NCI-H2196 treated with DMSO at 0.1 percent for 48 hours (cell line): ENCODE results near the gene KLHL18.
"Not testable (repeated sequence)": the region's sequence is repeated elsewhere in the genome, so short reads cannot be mapped to it uniquely, and the experiment has no call there.

ENCODE experiments used
- DNase-seq: peaks from one replicate; lab custom pipeline; 2025; ENCODE audit not compliant: unreplicated experiment; lab: John Stamatoyannopoulos, UW

KLHL18 gene

DNA sequence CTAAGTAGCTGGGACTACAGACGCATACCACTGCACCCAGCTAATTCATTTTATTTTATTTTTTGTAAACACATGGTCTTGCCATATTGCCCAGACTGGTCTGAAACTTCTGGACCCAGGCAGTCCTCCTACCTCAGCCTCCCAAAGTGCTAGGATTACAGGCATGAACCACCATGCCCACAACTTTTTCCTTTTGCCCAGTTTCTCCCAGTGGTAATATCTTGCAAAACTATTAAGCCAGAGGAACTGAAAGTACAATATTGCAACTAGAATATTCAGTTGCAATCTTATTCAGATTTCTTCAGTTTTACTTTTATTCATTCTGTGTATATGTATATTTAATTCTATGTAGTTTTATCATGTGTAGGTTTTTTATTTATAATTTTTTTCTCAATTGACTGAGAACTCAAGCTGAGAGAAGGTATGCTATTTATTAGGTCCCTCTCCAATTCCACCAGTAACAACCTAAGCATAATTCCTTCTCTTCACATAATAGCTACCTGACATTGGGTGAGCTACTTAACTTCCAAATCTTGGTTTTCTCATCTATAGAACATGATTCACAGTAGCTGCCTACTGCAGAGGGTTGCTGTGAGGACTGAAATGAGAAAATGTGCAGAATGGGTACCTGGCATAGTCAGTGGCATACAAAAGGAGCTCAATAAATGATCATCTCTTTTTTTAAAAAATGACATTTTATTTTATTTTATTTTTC is 30.8 kb downstream of the KLHL18 start:
- DNase-seq: no peak

DNA sequence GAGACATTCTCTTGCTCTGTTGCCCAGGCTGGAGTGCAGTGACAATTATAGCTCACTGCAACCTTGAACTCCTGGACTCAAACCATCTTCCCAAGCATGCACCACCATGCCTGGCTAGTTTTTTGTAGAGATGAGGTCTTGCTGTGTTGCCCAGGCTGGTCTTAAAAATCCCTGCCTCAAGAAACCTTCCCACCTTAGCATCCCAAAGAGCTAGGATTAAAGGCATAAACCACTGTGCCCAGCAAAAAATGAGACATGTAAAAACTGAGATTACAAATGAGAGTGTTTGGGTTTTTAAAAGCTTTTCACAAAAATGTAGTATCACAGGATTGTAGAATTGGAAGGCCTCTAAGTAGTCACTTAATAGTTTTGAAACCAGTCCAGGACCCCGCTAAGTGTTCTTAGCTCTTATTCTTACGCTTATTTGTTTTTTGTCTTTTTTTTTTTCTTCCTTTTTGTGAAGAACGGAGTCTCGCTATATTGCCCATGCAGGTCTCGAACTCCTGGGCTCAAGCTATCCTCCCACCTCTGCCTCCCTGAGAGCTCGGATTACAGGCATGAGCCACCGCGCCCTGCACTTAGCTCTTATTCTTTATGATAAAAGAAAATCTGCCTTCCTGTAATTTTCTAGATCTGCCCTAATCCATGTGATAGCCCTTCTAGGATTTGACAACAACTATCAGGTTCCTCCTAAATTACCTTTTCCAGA is 31.5 kb downstream of the KLHL18 start:
- no peak for DNase-seq

DNA sequence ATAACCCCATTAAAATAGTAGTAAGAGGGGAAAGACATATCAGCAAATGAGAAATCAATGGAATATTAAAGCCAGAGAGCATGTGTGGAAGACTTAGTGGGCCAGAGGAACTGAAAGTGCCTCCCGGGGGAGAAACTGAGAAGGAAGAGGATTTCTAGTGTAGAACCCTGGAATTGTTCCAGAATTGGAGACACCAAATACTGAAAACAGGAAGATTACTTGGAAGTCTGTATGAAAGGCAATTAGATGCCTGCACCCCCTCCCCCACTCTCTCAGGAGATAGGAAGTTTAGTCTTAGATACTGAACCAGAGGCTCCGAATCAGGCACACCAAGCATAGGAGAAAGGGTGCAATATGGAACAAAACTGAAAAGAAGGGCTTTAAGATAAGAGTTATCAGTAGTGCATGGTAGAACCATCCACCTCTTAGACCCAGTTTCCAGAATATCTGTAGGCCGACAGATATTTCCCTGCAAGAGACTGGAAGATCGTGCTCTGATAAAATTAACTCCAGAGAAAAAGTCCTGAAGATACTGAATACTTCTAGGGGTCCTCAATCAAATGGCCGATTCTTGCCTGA is 32.4 kb downstream of the KLHL18 start:
- DNase-seq: no peak

DNA sequence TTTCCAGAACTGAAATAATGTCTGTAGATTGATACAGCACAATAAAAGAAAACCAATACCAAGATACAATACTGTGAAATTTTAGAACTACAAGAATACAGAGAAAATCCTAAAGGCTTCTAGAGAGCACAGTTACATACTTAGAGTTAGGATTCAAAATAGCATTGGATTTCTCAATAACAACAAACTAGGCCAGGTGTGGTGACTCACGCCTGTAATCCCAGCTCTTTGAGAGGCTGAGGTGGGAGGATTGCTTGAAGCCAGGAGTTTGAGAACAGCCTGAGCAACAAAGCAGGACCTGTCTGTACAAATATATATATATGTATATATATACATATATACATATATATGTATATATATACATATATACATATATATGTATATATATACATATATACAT is 33.4 kb downstream of the KLHL18 start:
- not testable (repeated sequence) for DNase-seq

DNA sequence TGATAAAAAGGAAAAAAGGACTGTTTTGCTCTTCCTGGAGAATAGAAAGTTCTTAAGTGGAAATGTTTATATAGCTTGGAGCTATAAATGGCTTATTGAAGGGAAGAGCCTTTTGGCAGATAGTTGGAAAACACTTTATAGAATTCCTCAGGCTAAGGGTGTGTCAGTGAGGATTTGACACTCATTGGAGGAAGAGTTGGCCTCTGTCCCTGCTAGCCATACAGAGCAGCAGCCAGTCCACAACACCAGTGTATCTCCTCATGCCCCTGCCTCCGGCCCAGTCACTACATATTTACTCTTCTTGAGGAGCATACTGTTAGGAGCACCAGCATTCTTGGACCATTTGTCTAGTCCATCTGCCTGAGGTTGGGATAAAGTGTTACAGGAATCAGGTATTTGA is 36.2 kb downstream of the KLHL18 start:
- no peak for DNase-seq

DNA sequence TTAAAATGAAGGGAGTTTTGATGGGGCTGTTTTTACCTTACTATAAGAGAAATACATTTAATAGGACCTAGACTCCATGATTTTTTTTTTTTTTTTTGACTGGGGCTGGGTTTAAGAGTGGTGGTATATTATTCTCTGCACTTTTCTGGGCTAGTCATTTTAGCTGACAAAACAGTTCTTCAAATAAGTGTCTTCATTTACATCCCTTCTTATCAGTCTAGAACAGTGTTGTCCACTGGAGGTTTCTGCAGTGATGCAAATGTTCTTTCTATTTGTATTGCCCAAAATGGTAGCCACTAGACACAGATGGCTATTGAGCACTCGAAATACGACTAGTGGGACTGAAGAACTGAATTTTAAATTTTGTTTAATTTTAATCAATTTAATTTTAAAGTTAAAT is 37.2 kb downstream of the KLHL18 start:
- no peak for DNase-seq

DNA sequence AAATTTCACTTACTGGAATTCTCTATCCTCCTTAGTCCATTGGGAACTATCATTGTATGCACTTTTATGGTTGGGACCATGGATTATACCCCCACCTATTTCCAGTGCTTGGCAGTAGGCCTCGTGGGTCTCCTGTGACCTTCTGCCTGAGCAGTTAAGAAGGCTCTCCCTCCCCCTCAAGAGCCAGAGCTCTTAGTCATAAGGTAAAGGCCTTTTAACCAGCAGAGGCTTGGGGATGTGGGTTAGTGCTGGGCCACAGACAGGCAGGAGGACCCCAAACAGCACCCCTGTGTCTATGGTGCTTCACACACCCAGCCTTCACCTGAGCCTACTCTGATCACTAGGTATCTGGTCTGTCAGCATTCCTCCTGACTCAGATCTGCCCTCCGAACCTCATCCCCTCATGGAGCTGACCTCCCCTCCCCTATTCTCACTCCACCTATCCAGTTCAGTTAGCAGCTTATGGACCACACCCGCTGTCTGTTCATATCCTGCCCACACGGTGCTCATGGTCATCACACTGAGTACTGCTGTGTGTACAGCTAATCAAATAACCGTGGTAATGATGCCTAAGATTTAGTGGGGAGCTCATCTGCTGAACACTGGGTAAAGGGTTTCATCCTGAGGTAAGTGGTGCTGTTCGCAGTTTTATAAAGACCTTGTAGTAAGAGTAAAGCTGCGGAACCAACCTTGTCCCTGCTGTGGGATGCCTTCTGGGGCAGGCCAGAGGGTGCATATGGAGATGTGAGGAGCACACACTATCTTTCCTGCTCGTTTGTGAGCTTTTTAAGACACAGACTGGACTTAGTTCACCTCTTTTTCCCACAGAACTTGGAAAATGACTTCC is 40.9 kb downstream of the KLHL18 start:
- DNase-seq: no peak

DNA sequence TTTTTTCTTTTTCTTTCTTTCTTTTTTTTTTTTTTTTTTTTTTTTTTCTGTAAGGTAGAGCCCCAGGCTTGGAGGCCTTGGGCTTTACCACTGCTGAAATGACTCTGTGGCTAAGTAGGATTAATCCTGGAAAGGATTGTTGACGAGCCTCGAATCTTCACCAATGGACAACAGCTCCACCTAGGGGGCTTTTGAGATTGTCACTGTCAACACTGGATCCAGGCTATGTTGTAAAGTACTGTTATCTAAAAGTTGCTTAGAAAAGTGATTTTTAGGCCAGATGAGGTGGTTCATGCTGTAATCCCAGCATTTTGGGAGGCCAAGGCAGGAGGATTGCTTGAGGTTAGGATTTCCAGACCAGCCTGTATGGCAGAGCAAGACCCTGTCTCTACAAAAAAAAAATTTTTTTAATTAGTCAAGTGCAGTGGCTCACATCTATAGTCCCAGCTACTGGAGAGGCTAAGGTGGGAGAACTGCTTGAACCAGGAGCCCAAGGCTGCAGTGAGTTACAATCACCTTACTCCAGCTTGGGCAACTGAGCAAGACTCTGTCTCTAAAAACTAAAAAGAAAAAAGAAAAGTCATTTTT is 41.6 kb downstream of the KLHL18 start:
- no peak for DNase-seq

DNA sequence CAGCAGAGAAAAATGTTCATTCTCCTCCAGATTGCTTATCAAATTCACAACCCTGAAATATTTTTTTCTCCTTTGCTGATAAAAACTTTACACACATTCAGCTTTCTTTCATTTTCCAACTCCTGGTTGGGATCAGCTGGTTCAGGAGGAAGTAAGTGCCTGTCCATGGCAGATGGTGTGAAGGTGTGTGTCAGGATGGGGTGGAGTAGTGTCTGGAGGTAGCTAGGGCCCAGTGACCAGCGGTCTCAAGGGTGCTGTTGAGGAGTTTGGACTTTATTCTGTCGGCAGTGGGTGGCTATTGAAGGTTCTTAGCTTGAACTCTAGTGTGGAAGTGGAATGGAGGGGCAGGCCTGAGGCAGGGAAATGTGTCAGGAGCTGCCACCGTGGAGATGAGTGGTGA is 51.2 kb downstream of the KLHL18 start:
- DNase-seq: no peak

DNA sequence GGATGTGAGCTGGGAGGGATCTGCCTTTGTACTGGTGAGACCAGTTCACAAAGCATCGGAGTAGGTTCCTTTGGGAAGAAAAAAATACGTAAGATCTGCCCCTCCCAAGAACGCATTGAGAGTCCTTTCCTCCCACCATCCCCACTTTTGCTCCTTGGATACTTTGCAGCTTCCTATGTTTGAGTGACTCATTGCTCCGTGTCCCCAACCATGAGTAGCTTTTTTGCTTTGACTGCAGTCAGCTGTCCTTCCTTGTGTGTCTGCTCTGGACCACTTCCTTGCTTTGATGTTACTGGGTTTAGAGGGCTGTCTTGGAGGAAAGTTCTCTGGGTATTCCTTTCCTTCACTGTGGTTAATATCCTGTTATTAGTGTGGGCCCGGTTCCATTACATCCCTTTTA is 54.9 kb downstream of the KLHL18 start:
- no peak for DNase-seq

DNA sequence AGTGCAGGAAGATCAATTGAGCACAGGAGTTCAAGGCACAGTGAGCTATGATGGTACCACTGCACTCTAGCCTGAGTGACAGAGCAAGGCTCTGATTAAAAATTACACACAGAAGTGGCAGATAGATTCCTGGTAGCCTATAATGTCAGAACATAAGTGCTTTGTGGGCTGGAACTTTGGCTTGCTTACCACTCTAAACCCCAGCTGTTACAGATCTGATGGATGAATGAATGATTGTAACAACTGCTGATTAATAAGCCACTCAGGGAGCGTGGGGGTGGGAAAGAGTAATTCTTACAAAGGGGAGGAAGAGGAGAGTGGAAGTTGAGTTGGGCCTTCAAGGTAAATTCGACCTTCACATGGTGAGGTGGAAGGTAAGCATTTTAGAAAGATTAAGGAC is 57.2 kb downstream of the KLHL18 start:
- no peak for DNase-seq

DNA sequence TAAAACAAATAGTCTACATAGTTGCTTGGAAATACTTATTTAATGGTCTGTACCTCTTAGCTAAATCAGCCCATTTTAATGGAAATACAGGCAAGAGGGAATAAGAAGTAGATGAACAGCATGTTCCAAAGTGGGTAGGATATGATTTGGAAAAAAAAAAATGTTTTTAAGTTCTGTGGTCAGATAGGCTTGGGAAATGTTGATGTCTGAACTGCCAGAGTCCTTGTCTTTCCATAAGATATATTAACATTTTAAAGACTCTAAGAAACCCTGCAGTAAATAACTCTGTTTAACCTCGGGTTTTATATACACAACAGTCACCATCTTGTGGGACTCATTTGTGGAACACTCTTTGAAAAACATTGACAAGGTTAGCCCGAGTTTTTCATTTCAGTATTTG is 58.1 kb downstream of the KLHL18 start:
- no peak for DNase-seq

DNA sequence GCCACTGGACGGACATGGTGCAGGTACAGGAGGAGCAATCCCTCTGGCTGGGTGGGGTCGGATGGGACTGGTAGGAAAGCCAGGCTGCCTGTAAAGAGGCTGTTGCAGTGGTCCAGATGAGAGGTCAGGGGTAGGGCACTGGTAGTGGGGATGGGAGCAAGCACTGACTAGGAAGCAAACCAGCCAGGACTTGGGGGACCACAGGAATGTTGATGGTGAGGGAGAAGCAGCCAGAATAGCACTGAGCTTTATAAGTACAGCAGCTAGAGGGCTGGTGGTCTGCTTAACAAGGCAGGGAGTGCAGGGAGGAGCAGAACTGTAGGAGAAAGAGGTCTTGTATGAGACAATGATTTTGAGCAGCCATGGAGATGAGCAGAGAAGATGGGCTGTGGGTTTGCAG is 59.4 kb downstream of the KLHL18 start:
- no peak for DNase-seq

DNA sequence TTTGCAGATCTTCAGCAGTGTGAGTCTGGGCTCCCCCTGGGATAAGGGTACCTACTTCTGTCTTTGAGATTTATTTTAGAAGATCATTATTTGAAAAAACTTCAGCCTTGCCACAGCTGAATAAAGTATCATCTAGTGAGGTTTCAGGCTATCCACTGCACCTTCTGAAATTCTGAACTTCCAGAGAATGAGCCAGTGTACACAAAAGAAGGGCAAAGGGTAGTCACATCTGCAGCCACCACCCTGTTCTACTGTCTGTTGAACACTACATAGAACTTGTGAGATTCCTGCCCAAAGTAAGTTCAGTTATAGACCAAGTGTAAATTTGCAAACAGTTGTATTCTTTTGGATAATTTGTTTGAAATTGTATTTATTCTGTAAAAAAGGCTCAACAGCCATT is 60.1 kb downstream of the KLHL18 start:
- DNase-seq: no peak

DNA sequence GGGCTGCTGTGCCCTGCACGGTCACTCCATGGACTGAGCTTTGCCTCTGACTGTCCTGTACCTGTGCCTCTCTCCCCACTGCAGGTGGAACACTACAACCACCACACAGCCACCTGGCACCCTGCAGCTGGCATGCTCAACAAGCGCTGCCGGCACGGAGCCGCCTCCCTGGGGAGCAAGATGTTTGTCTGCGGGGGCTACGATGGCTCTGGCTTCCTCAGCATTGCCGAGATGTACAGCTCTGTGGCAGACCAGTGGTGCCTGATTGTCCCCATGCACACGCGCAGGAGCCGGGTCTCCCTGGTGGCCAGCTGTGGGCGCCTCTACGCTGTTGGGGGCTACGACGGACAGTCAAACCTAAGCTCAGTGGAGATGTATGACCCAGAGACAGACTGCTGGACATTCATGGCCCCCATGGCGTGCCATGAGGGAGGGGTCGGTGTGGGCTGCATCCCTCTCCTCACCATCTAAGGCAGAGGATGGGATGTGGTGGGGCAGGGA is 60.8 kb downstream of the KLHL18 start:
- no peak for DNase-seq

DNA sequence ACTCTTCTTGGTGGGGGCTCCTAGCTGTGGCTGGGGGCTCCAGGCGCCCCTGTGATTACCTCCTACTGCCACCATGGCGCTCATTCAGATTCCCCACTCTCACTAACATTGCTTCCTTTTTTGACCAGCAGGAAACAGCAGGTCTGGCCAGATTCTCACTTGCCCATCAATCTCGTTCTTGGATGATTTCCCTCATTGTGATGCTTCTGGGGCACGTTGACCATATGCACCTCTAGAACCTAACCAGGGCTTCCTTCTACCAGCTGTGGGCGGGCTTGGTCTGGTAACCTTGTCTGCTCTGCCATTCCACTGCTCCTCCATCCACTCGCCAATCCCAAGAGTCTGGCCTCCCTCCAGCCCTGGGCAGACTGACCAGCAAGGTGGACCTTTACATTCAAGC is 62.2 kb downstream of the KLHL18 start:
- no peak for DNase-seq

DNA sequence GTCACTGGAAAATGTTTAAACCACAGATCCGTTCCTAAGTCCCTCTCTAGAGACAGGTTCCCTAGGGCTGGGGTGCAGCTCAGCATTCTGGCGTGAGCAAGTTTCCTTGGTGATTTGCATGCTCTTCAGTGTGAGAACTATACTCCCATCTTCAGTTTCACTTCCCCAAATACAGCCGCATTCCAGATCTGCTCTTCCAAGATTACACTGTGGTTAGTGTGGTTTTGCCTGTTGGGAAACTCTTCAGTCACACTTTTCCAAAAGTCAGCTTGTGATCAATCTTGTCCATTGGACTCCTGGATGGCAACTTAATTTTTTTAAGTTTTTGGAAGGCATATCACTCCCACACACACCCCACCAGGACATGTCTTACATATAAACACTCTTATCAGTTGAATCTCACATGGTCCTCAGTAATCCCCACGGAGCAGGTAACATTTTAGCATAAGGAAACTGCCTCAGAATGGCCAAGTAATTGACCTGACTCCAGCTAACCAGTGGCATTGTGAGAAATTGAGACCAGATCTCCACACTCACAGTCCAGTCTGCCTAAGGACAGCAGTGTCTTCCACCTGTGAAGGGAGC is 64.6 kb downstream of the KLHL18 start:
- no peak for DNase-seq

DNA sequence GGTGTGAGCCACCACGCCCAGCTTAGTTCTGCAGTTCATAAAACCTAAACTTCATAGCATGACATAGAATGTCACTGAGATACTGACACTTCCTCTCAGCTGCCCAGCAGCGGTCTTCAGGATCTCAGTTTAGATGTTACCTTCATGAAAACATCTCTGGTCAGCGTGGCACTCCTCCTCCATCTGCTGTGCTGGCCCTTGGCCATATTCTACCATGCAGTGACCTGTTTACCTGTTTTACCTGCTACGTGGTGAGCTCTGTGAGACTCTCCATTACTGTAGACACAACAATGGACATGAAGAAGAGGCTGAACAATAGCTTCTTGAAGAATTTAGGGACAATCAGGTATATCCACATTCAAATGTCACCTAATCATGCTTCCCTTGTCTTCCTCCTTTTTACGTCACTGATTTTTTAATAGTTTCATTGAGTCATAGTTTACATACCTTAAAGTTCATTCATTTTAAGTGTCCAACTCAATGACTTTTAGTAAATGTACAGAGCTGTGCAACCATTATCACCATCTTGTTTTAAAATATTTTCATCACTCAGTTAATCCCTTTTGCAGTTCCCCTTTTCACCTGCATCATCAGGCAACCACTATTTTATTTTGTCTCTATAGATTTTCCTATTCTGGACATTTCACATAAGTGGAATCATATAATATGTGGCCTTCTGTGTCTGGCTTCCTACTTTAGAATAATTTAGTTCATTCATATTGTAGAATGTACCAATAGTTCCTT is 65.8 kb downstream of the KLHL18 start:
- DNase-seq: no peak

DNA sequence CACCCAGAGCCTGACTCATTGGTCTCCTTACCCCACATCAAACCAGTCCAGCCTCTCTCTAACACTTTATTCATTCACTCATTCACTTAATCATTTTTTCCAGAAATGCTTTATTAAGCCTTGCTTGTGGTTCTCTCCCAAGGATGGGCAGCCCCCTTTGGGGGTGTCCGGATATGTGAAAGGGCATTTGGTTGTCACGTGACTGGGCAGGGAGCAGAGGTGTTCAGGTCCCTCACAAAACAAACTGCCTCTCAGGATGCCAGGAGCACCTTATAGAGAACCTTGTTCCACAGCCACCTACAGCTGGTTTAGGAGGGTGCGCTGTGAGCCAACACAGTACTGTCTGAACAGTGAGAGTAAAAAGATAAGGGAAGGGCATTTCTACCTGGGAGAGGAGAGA is 72.3 kb downstream of the KLHL18 start:
- DNase-seq: no peak

DNA sequence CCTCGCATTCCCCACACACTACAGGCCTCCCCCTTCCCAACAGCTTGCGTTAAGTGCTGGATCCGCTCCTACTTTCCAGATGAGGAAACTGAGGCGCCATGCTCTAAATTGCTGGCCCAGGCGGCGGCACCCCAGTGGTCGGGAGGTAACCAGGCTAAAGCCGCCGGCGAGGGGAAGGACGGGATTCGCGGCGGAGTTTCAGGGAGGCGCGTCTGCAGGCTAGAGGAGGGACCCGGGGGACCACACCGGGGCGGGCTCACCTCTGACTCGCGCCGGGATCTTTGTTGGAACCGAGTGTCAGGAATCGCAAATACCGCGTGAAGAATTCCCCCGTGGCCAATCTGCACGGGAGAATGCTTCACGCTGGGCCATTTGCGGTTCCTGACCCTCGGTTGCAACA is 73.5 kb downstream of the KLHL18 start:
- DNase-seq: no peak
